Fibroblast of lung (primary cell): ENCODE results near the gene RNASE7. TPM values are rescaled to one million over a fixed set of nuclear protein-coding genes. Genes with fewer than 3 reads are reported as not detected.

Source experiments
- DNase-seq, 2 donors: peaks; one replicate each; pipeline versions ENCODE4 v3.0.0 to v3.0.0-alpha.2; 2010; ENCODE audit warnings: low read depth in 2 of 2
- H2AFZ ChIP-seq: 2 replicates; pipeline ENCODE4 v1.5.1; 2012; ENCODE audit warnings: low read length, control low read depth, inconsistent platforms
- H3K27ac ChIP-seq: 2 replicates; pipeline ENCODE4 v1.5.1; 2011; ENCODE audit warnings: low read length, control low read depth; ENCODE audit not compliant: insufficient read depth
- H3K27me3 ChIP-seq: 2 replicates; pipeline ENCODE4 v1.5.1; 2011; ENCODE audit warnings: mild to moderate bottlenecking, low read length; ENCODE audit not compliant: control insufficient read depth, insufficient read depth
- H3K36me3 ChIP-seq: 2 replicates; pipeline ENCODE4 v1.5.1; 2011; ENCODE audit warnings: low read length; ENCODE audit not compliant: control insufficient read depth, insufficient read depth
- H3K4me1 ChIP-seq: 2 replicates; pipeline ENCODE4 v1.5.1; 2011; ENCODE audit warnings: low read length; ENCODE audit not compliant: control insufficient read depth, insufficient read depth; ENCODE audit errors: extremely low read depth
- H3K4me2 ChIP-seq: 2 replicates; pipeline ENCODE4 v1.5.1; 2011; ENCODE audit warnings: low read length, control low read depth; ENCODE audit not compliant: insufficient read depth; ENCODE audit errors: extremely low read depth
- H3K4me3 ChIP-seq, 4 experiments: fragments of 200-600 bp in 1 of 4; sonication (generic) in 1 of 4; replicated peaks in 1 of 4; 2 replicates each; pipeline ENCODE4 v1.5.1; 2011 to 2016; ENCODE audit warnings: low read length in 4 of 4, low read depth in 3 of 4, mild to moderate bottlenecking in 3 of 4, control low read depth in 2 of 4, inconsistent platforms in 1 of 4, mixed read lengths in 1 of 4; ENCODE audit not compliant: insufficient read depth in 1 of 4; ENCODE audit errors: control extremely low read depth in 1 of 4
- H3K79me2 ChIP-seq: 2 replicates; pipeline ENCODE4 v1.5.1; 2012; ENCODE audit warnings: mild to moderate bottlenecking, low read length, inconsistent platforms; ENCODE audit not compliant: control insufficient read depth, insufficient read depth
- H3K9ac ChIP-seq: 2 replicates; pipeline ENCODE4 v1.5.1; 2011; ENCODE audit warnings: mild to moderate bottlenecking, low read length, control low read depth; ENCODE audit not compliant: insufficient read depth
- H3K9me3 ChIP-seq: 2 replicates; pipeline ENCODE4 v1.5.1; 2012; ENCODE audit warnings: low read depth, low read length; ENCODE audit not compliant: control insufficient read depth, insufficient read depth
- H4K20me1 ChIP-seq: 2 replicates; pipeline ENCODE4 v1.5.1; 2011; ENCODE audit warnings: low read length; ENCODE audit not compliant: control insufficient read depth, insufficient read depth; ENCODE audit errors: extremely low read depth
- EZH2 ChIP-seq: IDR thresholded peaks from 2 replicates; pipeline ENCODE4 v1.5.1; 2012; ENCODE audit warnings: low read length, control low read depth, mild to moderate bottlenecking; ENCODE audit errors: missing control alignments
- polyA plus RNA-seq, 2 donors: library from polyadenylated mRNA; depleted of rRNA in 1 of 2; stranded (reverse) in 1 of 2; unstranded in 1 of 2; fragments of >200 nt; gene quantifications; 2 replicates each; pipeline ENCODE4 v1.2.1, GENCODE V29; 2011 to 2012; ENCODE audit warnings: missing spikeins in 1 of 2
- total RNA-seq: library from RNA; depleted of rRNA; stranded (reverse); fragments of >200 nt; gene quantifications from 2 replicates; pipeline ENCODE4 v1.2.1, GENCODE V29; 2014
- TF ChIP-seq, protein P1 (sequence below), 2 donors: IDR thresholded peaks in 1 of 2; conservative IDR thresholded peaks in 1 of 2; 1 replicate in 1 of 2; 2 replicates in 1 of 2; pipeline ENCODE4 v1.5.1; 2011 to 2012; ENCODE audit warnings: low read length in 2 of 2, control low read depth in 1 of 2, inconsistent platforms in 1 of 2, low read depth in 1 of 2, mild to moderate bottlenecking in 1 of 2

RNASE7 gene
- total and polyA plus RNA-seq, 2 donors (not counting 1 experiment from before 2014, with no cell fraction given), result not detected

DNA sequence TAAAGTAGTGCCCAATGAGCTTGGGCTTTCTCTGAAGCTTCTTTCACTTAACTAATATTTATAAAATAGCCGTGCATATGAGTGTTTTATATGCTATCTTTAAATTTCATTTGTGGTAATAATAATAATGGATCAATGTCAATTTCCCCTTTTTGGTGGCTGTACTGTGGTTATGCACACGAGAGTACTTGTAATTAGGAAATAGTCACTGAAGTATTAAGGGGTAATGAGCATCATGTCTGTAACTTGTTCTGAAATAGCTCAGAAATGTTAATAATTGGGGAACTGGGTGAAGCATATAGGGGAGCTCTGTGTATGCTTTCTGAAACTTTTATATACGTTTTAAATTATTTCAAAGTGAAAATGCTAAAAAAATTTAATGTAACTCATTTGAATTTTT lies 8.4 kb downstream of the RNASE7 start:
- no peak overlapping the region for H3K27ac ChIP-seq
- peaks cover under 1% of the 10 kb centered on the region for H3K27me3 ChIP-seq
- H3K9me3 ChIP-seq, result no peaks in the 10 kb centered on the region
- H3K79me2 ChIP-seq, result no peaks in the 10 kb centered on the region
- no peaks in the 10 kb centered on the region for H3K36me3 ChIP-seq
- no peak for DNase-seq
- H3K9ac ChIP-seq, result no peak overlapping the region
- H2AFZ ChIP-seq, result no peak overlapping the region
- H3K4me1 ChIP-seq, result no peaks in the 10 kb centered on the region
- no peak for TF ChIP-seq EZH2
- TF ChIP-seq, protein P1, sequence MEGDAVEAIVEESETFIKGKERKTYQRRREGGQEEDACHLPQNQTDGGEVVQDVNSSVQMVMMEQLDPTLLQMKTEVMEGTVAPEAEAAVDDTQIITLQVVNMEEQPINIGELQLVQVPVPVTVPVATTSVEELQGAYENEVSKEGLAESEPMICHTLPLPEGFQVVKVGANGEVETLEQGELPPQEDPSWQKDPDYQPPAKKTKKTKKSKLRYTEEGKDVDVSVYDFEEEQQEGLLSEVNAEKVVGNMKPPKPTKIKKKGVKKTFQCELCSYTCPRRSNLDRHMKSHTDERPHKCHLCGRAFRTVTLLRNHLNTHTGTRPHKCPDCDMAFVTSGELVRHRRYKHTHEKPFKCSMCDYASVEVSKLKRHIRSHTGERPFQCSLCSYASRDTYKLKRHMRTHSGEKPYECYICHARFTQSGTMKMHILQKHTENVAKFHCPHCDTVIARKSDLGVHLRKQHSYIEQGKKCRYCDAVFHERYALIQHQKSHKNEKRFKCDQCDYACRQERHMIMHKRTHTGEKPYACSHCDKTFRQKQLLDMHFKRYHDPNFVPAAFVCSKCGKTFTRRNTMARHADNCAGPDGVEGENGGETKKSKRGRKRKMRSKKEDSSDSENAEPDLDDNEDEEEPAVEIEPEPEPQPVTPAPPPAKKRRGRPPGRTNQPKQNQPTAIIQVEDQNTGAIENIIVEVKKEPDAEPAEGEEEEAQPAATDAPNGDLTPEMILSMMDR (conservative IDR thresholded peaks at IDR 0.05 in 1 of 2, IDR thresholded peaks at IDR 0.05 in 1 of 2; ENCODE audit: low read depth in 1 of 2, low read length in 2 of 2), result no peak
- no peak overlapping the region for H3K4me2 ChIP-seq
- H4K20me1 ChIP-seq, result no peaks in the 10 kb centered on the region
- no peak overlapping the region for H3K4me3 ChIP-seq

DNA sequence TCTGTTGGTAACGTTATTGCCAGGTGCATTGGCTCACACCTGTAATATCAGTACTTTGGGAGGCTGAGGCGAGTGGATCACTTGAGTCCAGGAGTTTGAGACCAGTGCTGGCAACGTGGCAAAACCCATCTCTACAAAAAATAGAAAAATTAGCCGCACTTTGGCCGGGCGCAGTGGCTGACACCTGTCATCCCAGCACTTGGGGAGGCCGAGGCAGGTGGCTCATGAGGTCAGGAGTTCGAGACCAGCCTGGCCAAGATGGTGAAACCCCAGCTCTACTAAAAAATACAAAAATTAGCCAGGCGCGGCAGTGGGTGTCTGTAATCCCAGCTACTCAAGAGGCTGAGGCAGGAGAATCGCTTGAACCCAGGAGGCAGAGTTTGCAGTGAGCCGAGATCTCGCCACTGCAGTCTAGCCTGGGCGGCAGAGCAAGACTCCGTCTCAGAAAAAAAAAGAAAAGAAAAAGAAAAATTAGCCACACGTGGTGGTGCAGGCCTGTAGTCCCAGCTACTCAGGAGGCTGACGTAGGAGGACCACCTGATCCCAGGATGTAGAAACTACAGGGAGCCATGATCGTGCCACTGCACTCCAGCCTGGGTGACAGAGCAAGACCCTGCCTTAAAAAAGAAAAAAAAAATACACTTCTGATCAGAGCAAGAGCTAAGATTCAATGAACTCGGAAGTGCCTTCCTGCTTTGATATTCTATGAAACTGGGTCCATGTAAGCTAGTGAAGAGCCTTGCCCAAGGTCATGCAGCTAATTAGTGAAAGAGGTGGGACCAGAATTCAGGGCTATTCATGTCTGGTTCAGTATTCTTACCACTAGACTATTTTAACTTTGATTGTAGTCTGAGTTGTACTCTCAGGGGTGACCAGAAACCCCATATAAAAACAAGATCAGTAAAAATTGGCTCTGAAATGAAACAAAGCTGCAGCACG lies 11.3 kb downstream of the RNASE7 start:
- no peak overlapping the region for H2AFZ ChIP-seq
- H3K27ac ChIP-seq, result no peak overlapping the region
- H3K79me2 ChIP-seq, result no peaks in the 10 kb centered on the region
- H3K4me2 ChIP-seq, result no peak overlapping the region
- H3K4me3 ChIP-seq, result no peak overlapping the region
- DNase-seq, result no peak
- no peaks in the 10 kb centered on the region for H3K36me3 ChIP-seq
- no peaks in the 10 kb centered on the region for H3K27me3 ChIP-seq
- no peaks in the 10 kb centered on the region for H3K4me1 ChIP-seq
- no peaks in the 10 kb centered on the region for H3K9me3 ChIP-seq
- TF ChIP-seq, protein P1 (conservative IDR thresholded peaks at IDR 0.05 in 1 of 2, IDR thresholded peaks at IDR 0.05 in 1 of 2; ENCODE audit: low read depth in 1 of 2, low read length in 2 of 2), result no peak
- no peak for TF ChIP-seq EZH2
- no peak overlapping the region for H3K9ac ChIP-seq
- H4K20me1 ChIP-seq, result no peaks in the 10 kb centered on the region

DNA sequence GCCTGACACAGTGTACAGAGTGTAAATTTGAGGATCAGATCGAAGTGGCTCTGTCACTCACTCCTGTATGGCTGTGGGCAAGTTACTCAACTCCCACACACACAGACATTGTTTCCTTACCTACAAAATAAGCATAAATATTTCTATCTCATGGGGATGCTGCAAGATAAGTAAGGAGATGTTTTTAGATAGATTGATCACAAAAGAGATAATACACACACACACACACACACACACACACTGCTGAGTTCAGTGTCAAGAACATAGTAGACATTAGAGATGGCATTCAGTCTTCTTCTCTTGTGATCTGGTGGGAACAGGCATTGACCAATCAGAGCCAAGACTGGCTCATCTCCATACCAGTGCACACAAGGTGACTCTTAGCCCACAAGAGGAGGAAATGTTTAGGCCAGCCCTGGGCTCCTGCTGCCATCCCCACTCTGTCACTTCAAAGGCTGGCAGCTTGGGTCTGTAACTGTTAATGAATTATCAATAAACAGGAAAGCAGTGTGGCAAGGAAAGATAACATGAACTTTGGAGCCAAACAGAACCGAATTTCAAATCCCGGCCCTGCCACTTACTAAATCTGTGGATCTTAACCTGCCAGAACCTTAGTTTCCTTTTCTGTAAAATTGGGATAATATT lies 12.1 kb downstream of the RNASE7 start:
- Histone ChIP-seq H3K27ac (no peak overlapping the region), H2AFZ (no peak overlapping the region), H3K4me2 (no peak overlapping the region), H3K36me3 (no peaks in the 10 kb centered on the region), H3K4me3 (no peak overlapping the region), H3K79me2 (no peaks in the 10 kb centered on the region), H3K9ac (no peak overlapping the region), H4K20me1 (no peaks in the 10 kb centered on the region), H3K4me1 (no peaks in the 10 kb centered on the region), H3K9me3 (no peaks in the 10 kb centered on the region), H3K27me3 (no peaks in the 10 kb centered on the region)
- no peak for DNase-seq
- TF ChIP-seq EZH2, result no peak
- TF ChIP-seq, protein P1 (conservative IDR thresholded peaks at IDR 0.05 in 1 of 2, IDR thresholded peaks at IDR 0.05 in 1 of 2; ENCODE audit: low read depth in 1 of 2, low read length in 2 of 2), result no peak
